Uterus (tissue), 2 donors: Measurements from ENCODE around the gene VASH2.

Experiments
- CTCF ChIP-seq, 4 experiments: fragments of 200-600 bp in 2 of 4; fragments of 450-650 bp in 2 of 4; sonication (generic) in 2 of 4; IDR thresholded peaks; one replicate each; pipeline ENCODE4 v1.5.1; 2016 to 2019; ENCODE audit warnings: antibody characterized with exemption in 4 of 4, mild to moderate bottlenecking in 2 of 4, moderate library complexity in 1 of 4
- POLR2A ChIP-seq, 2 donors: fragments of 450-650 bp; IDR thresholded peaks; one replicate each; pipeline ENCODE4 v1.6.1; 2016; ENCODE audit warnings: antibody characterized with exemption in 2 of 2, mild to moderate bottlenecking in 1 of 2, moderate library complexity in 1 of 2

- TF ChIP-seq CTCF (IDR thresholded peaks at IDR 0.05) (peak in 2 of 4 experiments; percentile 1 to 5), POLR2A (IDR thresholded peaks at IDR 0.05) (peak; percentile 49 to 59)
These were observed 65.0 kb downstream of the VASH2 start, which contains the start of gene ANGEL2 for GRCh38 chr1:213015099-213016050.
